GM21381 (cell line): ENCODE results near the gene COPS6.
A peak's percentile ranks its signal among the peaks of the same experiment; 100 is the strongest.

ENCODE experiments used
- ATAC-seq: cut with Tn5 transposase; IDR thresholded peaks from one replicate; pipeline ENCODE4 v1.9.1; 2021; ENCODE audit warnings: mild to moderate bottlenecking, moderate library complexity; ENCODE audit not compliant: unreplicated experiment

The COPS6 gene

GRCh38 chr7:100079024-100079560, 9.7 kb upstream of the COPS6 start:
- no peak for ATAC-seq

DNA sequence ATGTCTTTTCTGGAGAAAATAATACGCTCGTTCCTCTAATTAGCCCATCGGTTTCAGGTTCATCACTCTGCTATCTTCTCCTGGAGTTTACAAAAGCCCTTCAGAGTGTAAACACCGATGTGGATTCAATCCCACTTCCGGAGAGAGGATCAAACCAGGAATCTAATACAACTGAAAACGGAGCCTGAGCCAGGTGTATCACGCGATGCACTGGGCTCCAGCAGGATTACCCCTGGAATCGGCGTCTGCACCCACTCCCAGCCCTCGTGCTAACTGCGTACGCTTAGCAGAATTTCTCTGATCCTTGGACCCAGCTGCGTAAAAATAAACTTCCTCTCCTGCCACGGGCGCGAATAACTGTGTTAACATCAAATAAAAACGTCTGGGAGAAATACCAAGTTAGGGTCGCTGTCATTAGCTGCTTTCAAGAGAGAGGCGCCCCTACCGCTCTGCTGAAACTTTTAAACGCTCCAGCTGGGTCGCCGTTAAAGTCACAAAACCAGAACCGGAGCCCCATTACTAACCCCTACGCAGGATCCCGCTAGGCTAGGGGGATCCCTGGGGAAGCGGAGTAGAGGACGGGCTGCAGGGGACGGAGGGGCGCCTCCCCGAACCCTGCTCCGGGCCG, 7.7 kb upstream of the COPS6 start:
- ATAC-seq: no peak

GRCh38 chr7:100081535-100082102, 7.2 kb upstream of the COPS6 start, which contains the start of gene ZNF3:
ZNF3 (minus strand) TSS chr7:100081723; CDS start chr7:100077357, 4,366 bp downstream.
- peak; percentile 87 for ATAC-seq

- no peak for ATAC-seq
These were observed 5.8 kb upstream of the COPS6 start for GRCh38 chr7:100082978-100083377.

DNA sequence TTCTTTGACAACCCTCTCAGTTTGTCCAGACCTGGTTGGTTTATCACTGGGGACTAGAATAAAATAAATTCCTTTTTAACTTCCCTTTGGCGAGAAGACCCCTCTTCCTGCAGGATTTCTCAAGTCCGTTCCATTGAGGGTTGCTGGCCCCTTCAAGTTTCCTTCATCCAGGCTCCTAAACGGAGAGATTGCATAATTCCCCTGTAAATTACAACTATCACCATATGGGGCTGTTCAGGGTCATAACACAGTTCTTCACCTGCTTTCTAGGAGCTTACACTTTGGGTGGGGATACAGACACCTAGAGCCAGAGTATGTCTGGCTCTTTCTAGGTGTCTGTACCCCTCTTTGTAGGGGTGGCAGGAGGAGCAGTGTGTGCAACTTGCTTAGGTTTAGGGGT, 3.3 kb upstream of the COPS6 start:
- no peak for ATAC-seq

GRCh38 chr7:100087055-100087750, 1.6 kb upstream of the COPS6 start:
- no peak for ATAC-seq

- peak; percentile 4 for ATAC-seq
These were observed 611 bp upstream of the COPS6 start for GRCh38 chr7:100088095-100088620.

DNA sequence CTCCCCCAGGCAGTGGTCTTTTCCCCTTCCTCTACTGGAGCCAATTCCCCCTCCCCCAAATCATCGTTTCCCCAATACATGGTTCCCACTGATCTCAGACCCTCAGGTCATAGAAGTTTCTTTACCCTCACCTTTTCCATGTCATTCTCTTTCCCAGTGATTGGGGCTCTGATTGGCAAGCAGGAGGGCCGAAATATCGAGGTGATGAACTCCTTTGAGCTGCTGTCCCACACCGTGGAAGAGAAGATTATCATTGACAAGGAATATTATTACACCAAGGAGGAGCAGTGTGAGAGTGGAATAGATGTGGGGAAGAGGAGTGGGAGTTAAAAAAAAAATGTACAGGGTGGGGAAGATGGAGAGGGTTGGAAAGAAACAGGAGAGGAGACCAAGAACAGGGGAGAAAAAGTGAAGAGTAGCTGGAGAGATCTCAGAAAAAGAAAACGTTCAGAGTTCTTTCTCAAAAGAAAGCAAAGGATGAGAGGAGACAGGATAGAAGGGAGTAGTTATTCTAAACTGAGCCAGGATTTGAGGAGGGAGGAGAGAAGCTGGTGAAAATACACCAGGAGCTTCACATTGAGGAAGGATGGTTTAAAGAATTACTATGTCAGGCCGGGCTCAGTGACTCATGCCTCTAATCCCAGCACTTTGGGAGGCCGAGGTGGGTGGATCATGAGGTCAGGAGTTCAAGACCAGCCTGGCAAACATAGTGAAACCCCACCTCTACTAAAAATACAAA, 858 bp downstream of the COPS6 start:
- ATAC-seq: no peak

DNA sequence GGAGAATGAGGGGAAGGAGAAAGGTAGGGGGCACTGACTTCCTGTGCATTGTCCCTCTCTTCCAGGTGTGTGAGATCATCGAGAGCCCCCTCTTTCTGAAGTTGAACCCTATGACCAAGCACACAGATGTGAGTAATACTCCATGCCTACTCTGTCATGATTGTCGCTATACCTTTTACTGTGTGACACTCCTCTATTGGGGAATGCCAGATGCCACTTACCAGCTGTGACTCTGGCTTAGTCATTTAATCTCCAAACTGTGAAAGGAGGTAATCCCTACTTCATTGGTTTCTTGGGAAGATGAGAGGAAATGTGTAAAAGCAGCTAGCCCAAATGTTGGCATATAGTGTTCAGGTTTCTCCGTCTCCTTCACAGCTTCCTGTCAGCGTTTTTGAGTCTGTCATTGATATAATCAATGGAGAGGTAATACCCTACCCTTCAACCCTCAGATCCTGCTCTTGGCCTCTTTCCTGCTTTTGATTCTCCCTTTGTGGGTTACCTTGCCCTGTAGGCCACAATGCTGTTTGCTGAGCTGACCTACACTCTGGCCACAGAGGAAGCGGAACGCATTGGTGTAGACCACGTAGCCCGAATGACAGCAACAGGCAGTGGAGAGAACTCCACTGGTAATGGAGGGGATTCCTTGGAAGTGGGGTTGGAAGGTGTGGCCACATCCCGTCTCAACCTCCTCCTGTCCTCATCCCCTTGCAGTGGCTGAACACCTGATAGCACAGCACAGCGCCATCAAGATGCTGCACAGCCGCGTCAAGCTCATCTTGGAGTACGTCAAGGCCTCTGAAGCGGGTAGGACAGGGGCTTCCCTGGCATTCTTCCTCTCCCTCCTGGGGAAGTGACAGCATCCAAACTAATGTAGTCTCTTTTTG, 2.0 kb downstream of the COPS6 start:
- no peak for ATAC-seq

DNA sequence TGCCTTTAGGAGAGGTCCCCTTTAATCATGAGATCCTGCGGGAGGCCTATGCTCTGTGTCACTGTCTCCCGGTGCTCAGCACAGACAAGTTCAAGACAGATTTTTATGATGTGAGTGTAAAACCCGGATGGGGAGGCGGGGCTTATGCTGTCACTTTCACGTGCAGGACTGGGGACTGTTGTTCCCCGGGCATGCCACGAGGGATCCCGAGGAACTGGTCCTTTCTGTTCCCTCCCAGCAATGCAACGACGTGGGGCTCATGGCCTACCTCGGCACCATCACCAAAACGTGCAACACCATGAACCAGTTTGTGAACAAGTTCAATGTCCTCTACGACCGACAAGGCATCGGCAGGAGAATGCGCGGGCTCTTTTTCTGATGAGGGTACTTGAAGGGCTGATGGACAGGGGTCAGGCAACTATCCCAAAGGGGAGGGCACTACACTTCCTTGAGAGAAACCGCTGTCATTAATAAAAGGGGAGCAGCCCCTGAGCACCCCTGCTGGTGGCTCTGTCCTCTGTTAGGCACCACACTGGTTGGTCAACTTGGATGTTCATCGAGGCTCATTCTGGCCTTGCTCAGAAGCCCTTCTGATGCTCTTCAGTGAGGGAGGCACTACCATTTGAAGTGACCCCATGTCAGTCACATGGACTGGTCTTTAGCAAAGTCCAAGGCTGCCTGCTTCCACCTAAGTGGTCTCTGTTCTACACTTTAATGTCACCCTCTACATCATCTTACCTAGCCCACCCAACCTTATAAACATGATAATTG, 2.8 kb downstream of the COPS6 start:
- no peak for ATAC-seq

DNA sequence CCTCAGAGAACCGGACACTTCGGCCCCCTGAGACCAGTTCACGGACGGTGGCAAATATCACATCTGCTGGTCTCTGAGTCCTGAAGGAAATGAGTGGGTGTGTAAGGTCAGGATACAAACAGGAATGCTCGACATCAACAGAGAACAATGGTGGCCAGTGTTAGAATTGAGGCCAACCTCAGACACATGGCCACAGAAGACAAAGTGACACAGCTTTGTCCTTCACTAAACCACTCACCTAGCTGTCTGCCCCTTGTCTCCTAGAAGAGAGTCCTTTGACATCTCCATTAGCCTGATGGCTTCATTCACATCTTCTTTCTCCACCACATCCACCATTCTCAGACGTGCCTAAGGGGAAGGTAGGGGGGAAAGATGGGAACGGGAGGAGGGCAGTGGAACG, 4.3 kb downstream of the COPS6 start:
- no peak for ATAC-seq

DNA sequence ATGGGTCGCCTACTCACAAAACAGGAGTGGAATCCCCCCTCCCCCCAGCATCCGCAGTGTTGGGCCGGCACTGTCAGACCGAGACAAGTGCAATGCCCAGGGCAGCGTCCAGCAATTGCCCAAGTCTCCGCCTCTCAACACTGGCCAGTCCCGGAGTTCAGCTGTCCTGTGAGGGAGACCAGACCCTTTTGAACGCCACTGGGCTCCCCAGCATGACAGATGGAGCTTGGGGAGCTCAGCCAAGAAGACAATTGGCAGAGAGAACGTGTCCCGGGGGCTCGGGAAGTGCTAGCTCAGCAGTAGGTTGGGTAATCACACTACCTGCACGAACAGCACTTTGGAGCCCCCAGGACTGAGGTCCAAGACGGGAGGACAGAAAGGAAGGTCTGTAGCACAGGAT, 4.7 kb downstream of the COPS6 start:
- no peak for ATAC-seq

GRCh38 chr7:100093925-100094486, 5.2 kb downstream of the COPS6 start:
- no peak for ATAC-seq

DNA sequence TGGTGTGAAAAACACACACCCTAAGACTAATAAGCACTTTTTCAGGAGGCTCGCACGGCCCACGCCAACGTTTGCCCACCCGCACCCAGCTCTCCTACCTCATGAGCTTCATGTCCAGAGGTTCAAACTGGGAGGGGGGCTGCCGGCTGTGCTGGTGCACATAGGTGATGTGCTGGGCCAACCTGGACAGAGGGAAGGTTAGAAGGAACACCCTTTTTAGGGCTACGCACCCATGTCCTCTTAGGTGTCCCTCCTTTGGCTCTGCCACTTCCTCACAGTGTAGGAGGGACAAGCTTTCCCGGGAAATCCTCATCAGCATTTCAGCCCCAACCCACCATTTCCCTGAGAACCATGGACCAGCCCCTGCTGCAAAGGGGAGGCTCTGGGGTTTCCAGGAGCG, 6.5 kb downstream of the COPS6 start:
- no peak for ATAC-seq

DNA sequence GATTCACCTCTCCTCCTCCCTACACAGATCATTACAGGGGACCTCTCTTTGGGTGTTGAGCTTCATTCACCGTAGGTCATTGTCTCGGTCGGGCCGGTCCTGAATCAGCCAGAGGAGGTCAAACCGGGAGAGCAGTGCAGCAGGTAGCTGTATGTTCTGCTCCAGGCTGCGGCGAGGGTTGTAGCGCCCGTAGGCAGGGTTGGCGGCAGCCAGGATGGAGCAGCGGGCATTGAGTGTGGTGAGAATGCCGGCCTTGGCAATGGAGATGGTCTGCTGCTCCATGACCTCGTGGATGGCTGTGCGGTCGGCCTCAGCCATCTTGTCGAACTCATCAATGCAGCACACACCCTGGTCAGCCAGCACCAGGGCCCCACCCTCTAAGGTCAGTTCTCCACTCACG, 6.9 kb downstream of the COPS6 start:
- no peak for ATAC-seq

GRCh38 chr7:100098913-100099312, 10.1 kb downstream of the COPS6 start:
- ATAC-seq: no peak

GRCh38 chr7:100099452-100099851, 10.7 kb downstream of the COPS6 start:
- ATAC-seq: no peak

GRCh38 chr7:100100420-100101015, 11.7 kb downstream of the COPS6 start:
- peak; percentile 60 for ATAC-seq
